ENCODE measurements around the gene SUGT1.

DNA sequence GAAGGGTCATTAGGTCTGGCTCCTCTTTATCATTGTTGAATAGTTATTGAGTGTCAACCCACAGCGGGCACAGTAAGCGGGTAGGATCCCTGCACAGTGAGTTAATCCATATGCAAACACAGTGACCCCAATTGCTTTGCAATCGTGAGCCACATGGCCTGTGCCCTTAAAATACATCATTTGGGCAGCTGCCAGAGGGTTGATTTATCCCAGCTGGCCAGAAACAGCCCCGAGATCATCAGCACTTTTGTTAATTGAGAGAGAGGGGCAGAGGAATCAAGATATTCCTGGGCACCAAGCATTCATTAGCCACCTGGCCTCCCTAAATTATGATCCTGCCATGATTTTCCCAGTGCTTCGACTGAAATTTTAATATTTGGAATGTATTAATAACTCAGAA, 96.8 kb downstream of the SUGT1 start:
- TF ChIP-seq ZBTB26 (tag by site-specific recombination; optimal IDR thresholded peaks at IDR 0.05) = no peak
- TF ChIP-seq ZBTB1 (tag by site-specific recombination; IDR thresholded peaks at IDR 0.05) = no peak
- no peak for TF ChIP-seq SP3 (tag by site-specific recombination; IDR thresholded peaks at IDR 0.05)
- TF ChIP-seq, protein P1, sequence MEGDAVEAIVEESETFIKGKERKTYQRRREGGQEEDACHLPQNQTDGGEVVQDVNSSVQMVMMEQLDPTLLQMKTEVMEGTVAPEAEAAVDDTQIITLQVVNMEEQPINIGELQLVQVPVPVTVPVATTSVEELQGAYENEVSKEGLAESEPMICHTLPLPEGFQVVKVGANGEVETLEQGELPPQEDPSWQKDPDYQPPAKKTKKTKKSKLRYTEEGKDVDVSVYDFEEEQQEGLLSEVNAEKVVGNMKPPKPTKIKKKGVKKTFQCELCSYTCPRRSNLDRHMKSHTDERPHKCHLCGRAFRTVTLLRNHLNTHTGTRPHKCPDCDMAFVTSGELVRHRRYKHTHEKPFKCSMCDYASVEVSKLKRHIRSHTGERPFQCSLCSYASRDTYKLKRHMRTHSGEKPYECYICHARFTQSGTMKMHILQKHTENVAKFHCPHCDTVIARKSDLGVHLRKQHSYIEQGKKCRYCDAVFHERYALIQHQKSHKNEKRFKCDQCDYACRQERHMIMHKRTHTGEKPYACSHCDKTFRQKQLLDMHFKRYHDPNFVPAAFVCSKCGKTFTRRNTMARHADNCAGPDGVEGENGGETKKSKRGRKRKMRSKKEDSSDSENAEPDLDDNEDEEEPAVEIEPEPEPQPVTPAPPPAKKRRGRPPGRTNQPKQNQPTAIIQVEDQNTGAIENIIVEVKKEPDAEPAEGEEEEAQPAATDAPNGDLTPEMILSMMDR (tag by site-specific recombination; IDR thresholded peaks at IDR 0.05) = no peak
- TF ChIP-seq ZNF16 (tag by site-specific recombination; IDR thresholded peaks at IDR 0.05; ENCODE audit: low read depth) = no peak
- no peak for TF ChIP-seq ZBTB48 (tag by site-specific recombination; IDR thresholded peaks at IDR 0.05)
- TF ChIP-seq ZNF776 (tag by site-specific recombination; IDR thresholded peaks at IDR 0.05; ENCODE audit: borderline replicate concordance) = no peak
- TF ChIP-seq ZNF223 (tag by site-specific recombination; IDR thresholded peaks at IDR 0.05) = no peak
- no peak for TF ChIP-seq ZNF600 (tag by site-specific recombination; IDR thresholded peaks at IDR 0.05)
- no peak for TF ChIP-seq KLF8 (tag by site-specific recombination; IDR thresholded peaks at IDR 0.05)
- no peak for TF ChIP-seq GLI4 (tag by site-specific recombination; IDR thresholded peaks at IDR 0.05)
- no peak for TF ChIP-seq YY1 (tag by site-specific recombination; IDR thresholded peaks at IDR 0.05)
- TF ChIP-seq ZBTB11 (tag by site-specific recombination; conservative IDR thresholded peaks at IDR 0.05; ENCODE audit: low read depth) = no peak
- no peak for TF ChIP-seq ZBTB7A (tag by site-specific recombination; IDR thresholded peaks at IDR 0.05; ENCODE audit: low read depth)

All from HEK293 (cell line).